Measurements from ENCODE around the gene PYGO2. TPM values are rescaled to one million over a fixed set of nuclear protein-coding genes. Genes with fewer than 3 reads are reported as not detected.

The PYGO2 gene
- total RNA-seq, 1 experiment from 2014 or later, result 18.4 TPM

GRCh38 chr1:154943649-154944400, 17.8 kb downstream of the PYGO2 start:
- DNase-seq (ENCODE audit: low read depth), result no peak

- no peak for DNase-seq (ENCODE audit: low read depth)
Observed at GRCh38 chr1:154941333-154942013, 20.1 kb downstream of the PYGO2 start.

- DNase-seq (ENCODE audit: low read depth), result no peak
Observed at GRCh38 chr1:154940651-154941194, 20.9 kb downstream of the PYGO2 start.

GRCh38 chr1:154940213-154940560, 21.4 kb downstream of the PYGO2 start:
- no peak for DNase-seq (ENCODE audit: low read depth)

- no peak for DNase-seq (ENCODE audit: low read depth)
Observed at GRCh38 chr1:154938604-154939399, 22.8 kb downstream of the PYGO2 start.

- no peak for DNase-seq (ENCODE audit: low read depth)
Observed at GRCh38 chr1:154937988-154938386, 23.6 kb downstream of the PYGO2 start.

GRCh38 chr1:154937085-154937987, 24.2 kb downstream of the PYGO2 start:
- peak; percentile 93 for DNase-seq (ENCODE audit: low read depth)

- peak; percentile 93 for DNase-seq (ENCODE audit: low read depth)
Observed at GRCh38 chr1:154936555-154937084, 25.0 kb downstream of the PYGO2 start, which contains the start of gene PMVK. PMVK (minus strand) TSS chr1:154936719; CDS start chr1:154936685, 34 bp downstream.

- no peak for DNase-seq (ENCODE audit: low read depth)
Observed at GRCh38 chr1:154935749-154936554, 25.6 kb downstream of the PYGO2 start.

- DNase-seq (ENCODE audit: low read depth), result no peak
Observed at GRCh38 chr1:154934358-154934948, 27.1 kb downstream of the PYGO2 start.

- DNase-seq (ENCODE audit: low read depth), result peak; percentile 37
Observed at GRCh38 chr1:154931940-154932487, 29.6 kb downstream of the PYGO2 start.

- no peak for DNase-seq (ENCODE audit: low read depth)
Observed at GRCh38 chr1:154926201-154926600, 35.4 kb downstream of the PYGO2 start.

- no peak for DNase-seq (ENCODE audit: low read depth)
Observed at GRCh38 chr1:154925335-154926170, 36.0 kb downstream of the PYGO2 start.

GRCh38 chr1:154923695-154924094, 37.9 kb downstream of the PYGO2 start:
- DNase-seq (ENCODE audit: low read depth), result no peak

- DNase-seq (ENCODE audit: low read depth), result no peak
Observed at GRCh38 chr1:154913273-154913672, 48.3 kb downstream of the PYGO2 start.

- no peak for DNase-seq (ENCODE audit: low read depth)
Observed at GRCh38 chr1:154912755-154913154, 48.8 kb downstream of the PYGO2 start.

GRCh38 chr1:154911691-154912550, 49.7 kb downstream of the PYGO2 start:
- DNase-seq (ENCODE audit: low read depth), result no peak
